ENCODE results near the gene SAA1.
"Not testable (repeated sequence)": the region's sequence is repeated elsewhere in the genome, so short reads cannot be mapped to it uniquely, and the experiment has no call there.

SAA1 gene

DNA sequence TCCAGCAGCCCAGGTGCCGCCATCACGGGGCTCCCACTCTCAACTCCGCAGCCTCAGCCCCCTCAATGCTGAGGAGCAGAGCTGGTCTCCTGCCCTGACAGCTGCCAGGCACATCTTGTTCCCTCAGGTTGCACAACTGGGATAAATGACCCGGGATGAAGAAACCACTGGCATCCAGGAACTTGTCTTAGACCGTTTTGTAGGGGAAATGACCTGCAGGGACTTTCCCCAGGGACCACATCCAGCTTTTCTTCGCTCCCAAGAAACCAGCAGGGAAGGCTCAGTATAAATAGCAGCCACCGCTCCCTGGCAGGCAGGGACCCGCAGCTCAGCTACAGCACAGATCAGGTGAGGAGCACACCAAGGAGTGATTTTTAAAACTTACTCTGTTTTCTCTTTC, at the start of gene SAA1:
TSS of gene SAA1 (plus strand) at position 316 of the 400 bp plus-strand sequence. CDS start 624 bp downstream, outside the sequence.
- no peak for DNase-seq

DNA sequence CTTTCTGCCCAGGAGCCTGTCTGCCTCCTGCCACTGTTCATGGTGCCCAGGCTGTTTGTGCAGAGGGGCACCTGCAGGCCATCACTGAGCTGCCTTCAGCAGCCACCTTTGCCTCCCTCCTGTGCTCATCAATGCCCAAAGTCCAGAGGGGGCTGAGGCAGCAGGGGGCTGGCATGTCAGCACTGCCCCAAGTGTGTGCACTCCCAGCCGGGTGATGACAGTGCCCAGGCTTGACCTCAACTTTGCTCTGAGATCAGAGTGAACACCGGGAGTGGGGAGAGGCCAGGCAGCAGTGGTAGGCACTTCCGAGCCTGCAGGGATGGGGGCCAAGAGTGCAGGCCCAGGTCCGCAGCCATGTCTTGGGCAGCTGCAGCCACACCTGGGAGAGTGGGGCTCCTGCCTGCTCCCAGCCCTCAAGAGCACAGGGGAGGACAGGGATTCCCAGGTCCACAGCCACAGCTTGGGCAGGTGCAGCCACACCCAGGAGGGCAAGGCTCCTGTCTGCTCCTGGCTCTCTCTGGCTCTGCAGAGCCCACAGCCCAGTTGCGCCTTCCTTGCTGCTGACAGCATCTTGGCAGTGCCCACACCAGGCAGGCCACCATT, 44.7 kb upstream of the SAA1 start:
- no peak for DNase-seq

DNA sequence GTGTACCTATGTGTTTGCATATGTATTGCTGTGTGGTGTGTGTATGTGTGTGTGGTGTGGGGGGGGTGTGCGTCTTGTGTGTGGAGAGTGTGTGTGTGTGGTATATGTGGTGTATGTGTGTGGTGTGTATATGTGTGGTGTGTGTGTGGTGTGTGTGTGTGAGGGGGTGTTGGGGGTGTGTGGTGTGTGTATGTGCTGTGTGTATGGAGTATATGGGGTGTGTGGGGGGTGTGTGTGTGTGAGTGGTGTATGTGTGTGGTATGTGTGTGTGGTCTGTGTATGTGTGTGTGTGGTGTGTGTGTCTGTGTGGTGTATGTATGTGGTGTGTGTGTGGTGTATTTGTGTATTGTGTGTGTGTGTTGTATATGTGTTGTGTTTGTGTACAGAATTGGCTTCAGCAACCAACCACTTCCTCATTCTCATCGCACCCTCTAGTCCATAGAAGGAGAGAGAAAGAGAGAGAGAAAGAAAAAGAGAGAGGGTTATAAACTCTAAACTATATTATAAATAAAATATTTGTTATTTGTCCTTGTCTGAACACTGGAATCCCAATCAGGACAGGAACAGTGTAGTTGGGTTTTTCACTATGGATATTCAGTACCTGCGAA, 43.1 kb upstream of the SAA1 start:
- DNase-seq, result no peak

DNA sequence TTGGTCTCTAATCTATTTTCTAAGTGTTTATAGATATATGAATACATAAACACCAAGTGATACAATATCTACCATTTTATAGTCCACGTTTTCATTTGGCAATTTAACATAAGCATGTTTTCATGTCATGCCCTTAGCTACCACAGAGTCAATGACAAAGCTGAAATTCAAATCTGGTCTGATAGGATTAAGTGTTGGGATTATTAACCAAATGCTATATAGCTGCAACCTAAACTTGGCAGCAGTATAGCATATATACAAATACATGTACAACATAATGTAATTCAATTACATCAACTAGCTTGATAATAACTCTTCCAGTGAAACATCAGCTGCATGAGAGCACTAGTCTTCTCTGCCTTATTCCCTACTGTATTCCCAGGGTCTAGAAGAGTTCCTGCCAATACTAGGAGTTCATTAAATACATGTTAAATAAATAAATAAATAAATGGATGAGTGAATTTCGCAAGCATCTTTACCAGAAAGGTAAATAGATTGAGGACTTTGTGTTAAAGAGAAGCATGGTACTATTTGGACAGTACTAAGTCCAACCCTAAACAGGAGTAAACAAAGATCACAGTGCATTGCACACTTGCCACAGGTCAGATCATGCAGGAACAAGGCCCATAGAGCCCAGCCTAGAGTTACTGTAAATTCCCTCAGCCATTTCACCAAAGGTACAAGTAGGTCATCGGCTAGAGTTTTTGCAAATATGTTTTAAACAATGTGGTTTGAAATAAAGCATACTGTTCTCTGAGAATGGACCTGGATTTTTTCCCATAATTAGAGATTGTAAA, 42.3 kb upstream of the SAA1 start:
- DNase-seq, result no peak

DNA sequence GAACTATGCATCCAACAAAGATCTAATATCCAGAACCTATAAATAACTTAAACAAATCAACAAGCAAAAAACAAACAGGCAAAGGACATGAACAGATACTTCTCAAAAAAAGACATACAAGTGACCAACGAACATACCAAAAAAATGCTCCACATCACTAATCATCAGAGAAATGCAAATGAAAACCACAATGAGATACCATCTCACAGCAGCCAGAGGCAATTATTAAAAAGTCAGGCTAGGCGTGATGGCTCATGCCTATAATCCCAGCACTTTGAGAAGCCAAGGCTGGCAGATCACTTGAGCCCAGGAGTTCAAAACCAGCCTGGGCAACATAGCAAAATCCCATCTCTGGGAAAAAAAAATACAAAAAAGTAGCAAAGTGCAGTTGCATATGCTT, 40.2 kb upstream of the SAA1 start:
- DNase-seq, result no peak

DNA sequence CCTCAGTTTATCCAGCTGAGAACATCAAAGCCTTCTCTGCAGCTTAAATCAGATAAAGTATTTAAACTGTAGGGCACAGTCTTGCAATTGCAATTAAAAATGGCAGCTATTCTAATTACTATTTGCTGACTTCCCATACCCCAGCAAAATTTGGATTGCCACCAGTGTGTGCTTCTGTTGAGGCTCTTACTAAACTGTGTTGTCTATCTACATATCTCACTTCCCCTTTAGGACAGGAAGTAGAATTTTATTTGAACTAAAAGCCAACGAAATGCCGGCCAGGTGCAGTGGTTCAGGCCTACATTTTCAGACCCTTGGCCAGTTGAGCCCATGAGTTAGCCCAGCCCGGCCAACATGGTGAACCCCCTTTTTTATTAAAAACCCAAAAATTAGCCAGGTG, 36.6 kb upstream of the SAA1 start:
- DNase-seq, result no peak

DNA sequence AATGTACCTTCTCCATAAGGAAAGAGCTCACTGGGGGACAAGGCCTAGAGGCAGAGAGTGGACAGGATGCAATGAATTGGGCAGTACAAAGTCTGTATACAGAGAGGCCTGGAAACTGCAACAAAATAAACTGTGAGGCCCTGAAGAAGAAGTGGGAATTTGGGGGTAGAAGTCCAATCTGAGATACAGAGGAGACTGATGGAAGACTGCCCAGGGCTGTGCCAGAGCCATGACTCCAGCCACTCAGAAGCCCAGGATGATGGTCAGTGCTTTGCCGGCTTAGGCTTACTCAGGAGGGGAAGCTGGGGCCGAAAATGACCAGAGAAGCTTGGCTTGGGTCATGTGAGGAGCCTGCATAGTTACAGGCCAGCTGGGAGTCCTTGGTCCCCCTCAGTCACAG, 35.2 kb upstream of the SAA1 start:
- no peak for DNase-seq

DNA sequence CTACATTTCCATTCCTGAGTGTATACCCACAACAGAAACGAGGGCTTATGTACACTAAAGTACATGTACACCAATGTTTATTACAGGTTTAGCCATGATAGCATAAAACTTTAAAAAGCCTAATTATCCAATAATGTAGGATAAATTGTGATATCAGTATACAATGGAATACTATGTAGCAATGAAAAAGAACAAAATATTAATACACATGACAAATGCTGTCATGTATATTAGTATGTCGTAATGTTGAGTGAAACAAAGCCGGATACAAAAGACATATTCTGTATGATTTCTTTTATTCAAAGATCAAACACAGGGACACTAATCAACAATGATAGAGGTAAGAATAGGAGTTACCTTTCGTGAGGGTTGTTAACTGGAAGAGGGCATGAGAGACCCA, 32.2 kb upstream of the SAA1 start:
- no peak for DNase-seq

DNA sequence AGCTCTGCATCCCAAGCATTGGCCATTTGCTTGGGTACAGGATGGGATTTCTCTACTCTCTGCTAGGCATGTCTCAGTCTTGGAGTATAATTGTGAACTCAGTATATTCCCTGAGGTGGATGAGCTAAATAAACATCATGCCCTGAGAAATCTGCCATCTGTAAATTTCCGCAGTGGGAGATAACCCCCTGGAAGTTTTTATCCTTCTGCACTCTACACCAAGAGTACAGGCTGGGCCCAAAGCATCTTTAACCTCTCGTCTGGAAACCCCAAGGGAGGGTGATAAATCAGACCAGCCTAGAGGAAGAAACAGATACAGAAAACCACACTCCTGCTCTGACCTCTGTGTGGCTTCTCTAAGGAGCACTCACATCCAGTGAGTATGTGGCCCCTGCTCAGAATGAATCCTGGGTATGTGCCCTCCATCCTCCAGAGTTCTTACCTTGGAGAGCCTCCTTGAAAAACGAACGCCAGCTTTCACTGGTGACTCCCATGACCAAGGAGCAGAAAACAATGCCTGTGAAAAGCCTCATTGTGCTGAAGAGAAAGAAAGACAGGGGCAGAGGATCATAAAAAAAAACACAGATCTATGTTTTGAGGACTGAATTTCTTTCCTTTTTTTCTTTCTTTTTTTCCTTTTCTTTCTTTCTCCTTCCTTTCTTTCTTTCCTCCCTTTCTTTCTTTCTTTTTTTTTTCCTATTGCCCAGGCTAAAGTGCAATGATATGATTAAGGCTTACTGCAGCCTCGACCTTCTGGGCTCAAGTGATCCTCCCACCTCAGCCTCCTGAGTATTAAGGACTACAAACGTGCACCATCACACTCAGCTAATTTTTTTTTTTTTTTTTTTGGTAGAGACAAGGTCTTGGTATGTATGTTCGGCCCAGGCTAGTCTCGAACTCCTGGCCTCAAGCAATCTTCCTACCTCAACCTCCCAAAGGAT, 30.4 kb upstream of the SAA1 start:
- no peak for DNase-seq

DNA sequence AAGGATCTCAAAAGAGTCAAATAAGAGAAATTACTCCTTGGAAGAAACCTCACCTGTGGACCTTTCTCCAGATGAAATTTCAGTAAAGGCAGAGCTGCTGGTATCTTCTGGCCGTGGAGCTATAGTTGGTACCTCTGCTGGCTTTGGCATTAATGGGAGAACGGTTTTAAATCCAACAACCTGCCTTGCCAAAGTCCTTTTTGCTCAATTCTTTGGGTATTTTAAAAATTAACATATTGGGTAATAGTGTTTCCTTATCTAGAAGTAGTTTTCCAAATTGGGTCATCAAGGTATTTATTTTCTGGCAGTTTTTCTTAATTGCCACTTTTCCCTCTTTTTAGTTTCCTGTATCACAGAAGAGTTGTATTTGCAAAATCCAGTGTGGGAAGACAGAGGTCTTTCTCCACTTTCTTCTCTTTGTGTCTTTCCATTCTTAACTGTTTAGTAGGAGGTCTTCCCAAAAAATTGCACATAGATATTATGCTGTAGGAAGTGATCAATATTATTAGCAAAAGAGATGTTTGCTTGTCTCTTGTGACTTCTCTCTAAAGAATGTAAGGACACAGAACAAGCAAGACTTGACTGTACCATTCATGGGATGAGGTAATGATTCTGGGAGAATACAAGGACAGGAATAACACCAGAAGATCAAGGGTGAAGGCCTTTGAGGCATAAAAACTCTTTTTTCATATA, 29.3 kb upstream of the SAA1 start, which contains the start of gene SAA4:
TSS of gene SAA4 (minus strand) at position 139 of the 693 bp plus-strand sequence. CDS start 876 bp downstream, outside the sequence.
- DNase-seq, result no peak

DNA sequence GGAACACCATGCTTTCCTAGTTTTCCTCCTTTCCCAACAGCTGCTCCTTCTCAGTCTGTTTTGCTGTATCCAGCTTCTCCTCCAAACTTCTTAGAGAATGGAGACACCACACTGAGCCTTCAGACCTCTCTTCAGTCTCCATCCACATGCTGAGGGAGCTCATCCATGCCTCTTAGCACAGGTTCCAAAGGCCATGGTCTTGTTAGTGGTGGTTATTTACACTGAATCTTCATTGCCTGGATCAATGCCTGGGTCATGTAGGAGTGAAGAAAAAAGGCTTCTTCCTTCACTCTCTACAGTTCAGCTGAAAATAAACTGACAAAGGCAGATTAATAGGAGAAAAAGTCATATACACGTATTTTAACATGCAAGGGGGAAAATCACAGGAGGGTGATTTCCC, 26.4 kb upstream of the SAA1 start:
- DNase-seq, result no peak

DNA sequence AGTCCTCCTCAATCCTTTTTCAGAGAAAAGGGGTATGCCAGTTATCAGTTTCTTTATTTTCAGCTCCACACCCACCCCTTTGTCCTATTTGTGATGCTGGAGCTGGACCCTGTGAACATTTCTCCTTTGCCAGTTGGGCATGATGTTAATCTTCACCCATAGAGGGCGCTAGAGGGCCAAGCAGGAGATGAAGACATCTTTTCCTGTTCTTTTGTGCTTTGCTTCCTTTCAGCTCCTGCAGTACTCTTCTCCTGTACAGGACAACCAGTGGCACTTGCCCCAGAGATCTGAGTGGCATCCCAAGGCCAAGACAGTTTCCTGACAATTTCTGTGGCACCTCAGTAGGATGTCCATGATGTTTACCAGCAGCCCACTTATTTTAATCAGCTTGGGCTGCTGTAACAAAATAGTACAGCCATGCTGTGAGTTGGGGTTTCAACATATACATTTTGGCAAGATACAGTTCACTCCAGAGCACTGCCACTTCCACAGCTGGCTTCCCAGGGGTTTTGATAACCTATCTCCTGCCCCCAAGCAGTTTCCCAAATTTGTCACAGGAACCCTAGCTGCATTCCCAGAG, 22.2 kb upstream of the SAA1 start:
- peak; percentile 53 for DNase-seq

DNA sequence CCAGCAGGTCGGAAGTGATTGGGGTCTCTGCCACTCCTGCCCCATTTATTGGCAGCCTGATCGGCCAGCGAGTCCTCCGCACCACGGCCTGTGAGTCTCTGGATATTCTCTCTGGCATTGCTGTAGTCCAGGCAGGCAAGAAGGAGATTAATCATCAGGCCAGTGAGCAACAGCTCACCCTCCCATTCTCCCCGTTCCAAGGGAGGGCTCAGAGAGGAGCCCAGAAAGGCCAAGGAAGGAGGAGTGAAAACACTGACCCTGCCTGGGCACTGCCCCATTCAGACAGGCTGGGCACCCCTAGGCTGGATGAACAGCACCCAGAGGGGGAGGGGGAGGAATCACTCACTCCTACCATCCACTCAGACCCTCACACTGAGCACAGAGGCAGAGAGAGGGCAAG, 20.7 kb upstream of the SAA1 start:
- DNase-seq, result no peak

DNA sequence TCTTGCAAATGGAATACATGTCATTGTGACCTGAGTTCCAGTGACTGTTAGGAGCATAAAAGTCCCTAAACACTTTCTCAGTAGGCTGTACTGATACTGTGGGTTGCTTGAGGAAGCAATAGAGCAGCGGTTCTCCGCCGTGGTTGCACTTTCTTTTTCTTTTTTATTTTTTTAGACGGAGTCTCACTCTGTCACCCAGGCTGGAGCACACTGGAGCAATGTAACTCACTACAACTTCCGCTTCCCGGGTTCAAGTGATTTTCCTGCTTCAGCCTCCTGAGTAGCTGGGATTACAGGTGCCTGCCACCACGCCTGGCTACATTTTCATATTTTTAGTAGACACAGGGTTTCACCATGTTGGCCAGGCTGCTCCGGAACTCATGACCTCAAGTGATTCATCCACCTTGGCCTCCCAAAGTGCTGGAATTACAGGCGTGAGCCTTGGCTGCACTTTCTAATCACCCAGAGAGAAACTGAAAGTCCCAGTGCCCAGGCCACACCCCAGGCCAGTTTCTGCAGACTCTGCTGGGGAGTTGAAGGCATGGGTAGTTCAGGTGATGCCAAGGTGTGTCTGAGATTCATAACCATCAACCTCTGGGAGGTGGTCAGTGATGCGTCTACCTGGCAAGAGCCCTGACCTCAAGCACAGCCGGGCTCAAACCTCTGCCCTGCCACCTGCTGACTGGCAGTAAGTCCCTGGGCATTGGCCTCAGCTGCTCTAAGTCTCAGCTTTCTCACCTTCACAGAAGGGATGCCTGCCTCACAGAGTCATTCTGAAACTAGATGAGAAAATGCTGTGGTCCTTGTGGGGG, 19.5 kb upstream of the SAA1 start:
- DNase-seq, result not testable (repeated sequence)

DNA sequence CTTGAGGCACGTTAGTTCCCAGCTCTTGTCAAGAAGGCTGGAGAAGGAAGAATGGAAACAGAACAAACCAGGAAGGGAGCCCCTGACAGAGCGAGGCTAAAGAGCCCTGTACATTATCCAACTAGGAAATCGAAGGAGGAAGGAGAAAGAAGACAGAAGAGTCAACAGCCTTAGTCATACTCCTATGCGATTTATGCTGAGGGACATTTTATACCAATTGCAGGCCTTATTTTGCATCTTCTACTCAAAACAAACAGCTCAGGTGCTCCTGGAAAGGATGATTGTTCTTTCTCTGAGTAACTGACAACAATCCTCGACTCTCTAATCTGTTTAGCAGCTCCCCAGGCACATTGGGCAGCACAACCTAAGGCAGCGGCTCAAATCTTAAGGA, 18.9 kb upstream of the SAA1 start:
- not testable (repeated sequence) for DNase-seq

DNA sequence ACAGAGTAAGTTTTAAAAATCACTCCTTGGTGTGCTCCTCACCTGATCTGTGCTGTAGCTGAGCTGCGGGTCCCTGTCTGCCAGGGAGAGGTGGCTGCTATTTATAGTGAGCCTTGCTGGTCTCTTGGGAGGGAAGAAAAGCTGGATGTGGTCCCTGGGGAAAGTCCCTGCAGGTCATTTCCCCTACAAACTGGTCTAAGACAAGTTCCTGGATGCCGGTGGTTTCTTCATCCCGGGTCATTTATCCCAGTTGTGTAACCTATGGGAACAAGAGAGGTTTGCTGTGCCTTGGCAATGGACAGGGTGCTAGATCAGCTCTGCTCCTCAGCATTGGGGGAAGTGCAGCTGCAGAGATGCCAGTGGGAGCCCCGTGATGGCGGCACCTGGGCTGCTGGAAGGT, 17.5 kb upstream of the SAA1 start, which contains the start of gene SAA2:
TSS of gene SAA2 (minus strand) at position 108 of the 400 bp plus-strand sequence. CDS start 657 bp downstream, outside the sequence.
- no peak for DNase-seq

DNA sequence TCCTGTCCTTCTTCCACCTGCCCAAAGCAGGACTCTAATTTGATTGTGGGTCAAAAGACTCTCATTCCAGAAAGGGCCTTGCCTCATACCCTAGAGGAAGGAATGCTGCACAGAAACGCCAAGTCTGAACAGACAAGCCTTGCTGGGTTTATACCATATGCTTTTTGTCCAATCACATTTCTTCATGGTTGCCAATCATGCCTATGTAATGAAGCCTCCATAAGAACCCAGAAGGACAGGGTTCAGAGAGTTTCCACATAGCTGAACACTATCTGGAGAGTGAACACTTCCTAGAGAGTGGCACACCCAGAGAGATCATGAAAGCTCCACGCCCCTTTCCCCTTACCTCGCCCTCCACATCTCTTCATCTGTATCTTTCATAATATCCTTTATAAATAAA, 12.8 kb upstream of the SAA1 start:
- DNase-seq, result no peak

DNA sequence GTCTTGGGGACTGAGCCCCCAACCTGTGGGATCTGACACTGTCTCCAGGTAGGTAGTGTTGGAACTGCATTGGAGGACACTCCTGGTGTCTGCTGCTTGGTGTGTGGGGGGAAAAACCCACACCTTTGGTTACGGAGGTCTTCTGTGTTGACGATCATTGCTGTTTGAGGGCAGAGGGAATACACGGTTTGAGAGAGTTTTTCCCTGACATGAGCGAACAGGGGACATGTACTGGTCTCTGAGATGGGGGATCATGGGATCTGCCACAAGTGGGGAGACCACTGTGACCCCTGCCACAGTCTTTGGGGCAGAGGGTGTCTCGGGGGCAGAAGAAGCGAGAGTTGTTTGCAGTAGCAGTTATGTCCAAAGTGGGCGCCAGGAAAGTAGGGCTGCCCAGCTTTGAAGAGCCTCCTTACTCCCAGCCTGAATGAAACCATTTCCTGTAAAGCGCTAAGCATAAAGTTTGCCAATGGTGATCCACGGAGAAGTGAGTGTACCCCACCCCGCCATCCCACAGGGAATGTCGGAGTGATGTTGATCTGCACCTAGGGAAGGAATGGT, 12.2 kb upstream of the SAA1 start:
- DNase-seq, result no peak

DNA sequence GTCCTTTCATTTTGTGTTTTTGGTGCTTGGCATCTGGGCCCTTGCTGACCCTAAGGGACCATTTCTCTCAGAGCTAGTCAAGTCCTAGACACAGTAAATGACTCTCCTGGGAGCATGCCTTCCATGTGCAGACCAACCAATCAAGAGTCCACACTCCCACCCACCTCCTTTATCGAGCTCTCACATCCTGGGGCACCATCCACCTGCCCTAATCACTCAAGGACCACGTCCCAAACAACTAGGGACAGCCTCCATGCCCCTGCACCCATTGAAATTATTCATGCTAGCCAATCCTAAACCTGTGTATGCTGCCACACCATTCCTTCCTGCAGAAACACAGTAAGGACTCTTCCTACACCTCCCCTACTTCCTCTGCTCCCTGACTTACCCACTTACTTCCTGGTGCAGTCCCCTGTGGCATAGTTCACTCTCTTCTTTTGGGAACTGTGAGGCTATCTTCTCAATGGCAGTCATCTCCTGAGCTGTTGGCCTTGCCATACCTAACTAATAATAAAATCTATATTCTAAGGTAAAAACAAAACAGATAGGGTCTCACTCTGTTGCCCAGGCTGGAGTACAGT, 11.2 kb upstream of the SAA1 start:
- DNase-seq, result no peak

DNA sequence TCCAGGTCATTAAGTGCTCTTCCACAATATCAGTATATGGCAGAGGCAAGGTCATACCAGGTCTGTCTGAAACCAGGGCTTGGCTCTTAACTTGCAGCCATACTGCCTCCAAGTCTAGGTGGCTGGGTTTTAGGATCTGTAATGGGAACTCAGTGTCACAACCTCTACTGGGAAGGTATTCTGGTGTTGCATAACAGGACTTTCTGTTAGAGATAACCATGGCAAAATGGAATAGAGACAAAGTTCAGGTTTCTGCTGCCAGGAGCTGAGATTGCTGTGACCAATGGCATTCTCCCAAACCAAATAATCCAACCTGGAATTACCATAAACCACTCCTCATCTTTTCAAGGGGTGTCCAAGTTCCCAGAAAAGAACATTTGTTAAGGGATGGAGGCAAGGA, 6.8 kb upstream of the SAA1 start:
- DNase-seq, result no peak

Data from CD4-positive, alpha-beta T cell treated with Interferon gamma for 1 hour (primary cell).